Transverse colon (tissue), 3 donors: ENCODE results near the gene PPP2R2C.

Experiments used
- EP300 ChIP-seq: sonication (generic); formaldehyde crosslinking; IDR thresholded peaks from one replicate; pipeline ENCODE4 v1.6.1; 2017; ENCODE audit warnings: antibody characterized with exemption, low read depth
- POLR2A ChIP-seq: fragments of 450-650 bp; IDR thresholded peaks from one replicate; pipeline ENCODE4 v1.6.1; 2016; ENCODE audit warnings: antibody characterized with exemption, mild to moderate bottlenecking, moderate library complexity
- TF ChIP-seq, protein P1 (sequence below), 5 experiments: fragments of 200-600 bp in 3 of 5; fragments of 450-650 bp in 2 of 5; sonication (generic) in 3 of 5; IDR thresholded peaks; 1 replicate in 2 of 5; 2 replicates in 3 of 5; pipeline ENCODE4 v1.5.1; 2016 to 2017; ENCODE audit warnings: antibody characterized with exemption in 5 of 5, inconsistent platforms in 3 of 5, mild to moderate bottlenecking in 2 of 5, moderate library complexity in 1 of 5

DNA sequence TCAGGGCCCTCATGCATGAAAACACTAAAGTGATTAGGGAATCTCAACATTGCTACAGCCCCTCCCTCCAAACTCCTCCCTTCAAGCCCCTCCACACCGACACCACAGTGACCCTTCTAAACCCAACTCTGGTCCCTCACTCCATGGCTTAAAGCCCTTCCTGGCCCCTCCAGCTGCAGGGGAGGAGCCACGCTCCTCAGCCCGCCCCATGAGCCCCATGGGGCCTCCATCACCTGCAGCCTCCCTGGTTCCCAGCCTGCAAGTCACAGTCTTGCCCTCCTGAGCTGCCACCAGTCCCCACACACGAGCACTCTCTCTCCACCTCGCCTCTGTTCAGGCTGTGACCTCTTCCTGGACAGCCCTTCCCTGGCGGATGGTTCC is 31.2 kb downstream of the PPP2R2C start:
- TF ChIP-seq EP300 (no peak), POLR2A (no peak)
- TF ChIP-seq, protein P1, sequence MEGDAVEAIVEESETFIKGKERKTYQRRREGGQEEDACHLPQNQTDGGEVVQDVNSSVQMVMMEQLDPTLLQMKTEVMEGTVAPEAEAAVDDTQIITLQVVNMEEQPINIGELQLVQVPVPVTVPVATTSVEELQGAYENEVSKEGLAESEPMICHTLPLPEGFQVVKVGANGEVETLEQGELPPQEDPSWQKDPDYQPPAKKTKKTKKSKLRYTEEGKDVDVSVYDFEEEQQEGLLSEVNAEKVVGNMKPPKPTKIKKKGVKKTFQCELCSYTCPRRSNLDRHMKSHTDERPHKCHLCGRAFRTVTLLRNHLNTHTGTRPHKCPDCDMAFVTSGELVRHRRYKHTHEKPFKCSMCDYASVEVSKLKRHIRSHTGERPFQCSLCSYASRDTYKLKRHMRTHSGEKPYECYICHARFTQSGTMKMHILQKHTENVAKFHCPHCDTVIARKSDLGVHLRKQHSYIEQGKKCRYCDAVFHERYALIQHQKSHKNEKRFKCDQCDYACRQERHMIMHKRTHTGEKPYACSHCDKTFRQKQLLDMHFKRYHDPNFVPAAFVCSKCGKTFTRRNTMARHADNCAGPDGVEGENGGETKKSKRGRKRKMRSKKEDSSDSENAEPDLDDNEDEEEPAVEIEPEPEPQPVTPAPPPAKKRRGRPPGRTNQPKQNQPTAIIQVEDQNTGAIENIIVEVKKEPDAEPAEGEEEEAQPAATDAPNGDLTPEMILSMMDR (IDR thresholded peaks at IDR 0.05) = no peak
